ENCODE measurements around the gene PSG1. TPM values are rescaled to one million over a fixed set of nuclear protein-coding genes. Genes with fewer than 3 reads are reported as not detected.
"Not testable (repeated sequence)": the region's sequence is repeated elsewhere in the genome, so short reads cannot be mapped to it uniquely, and the experiment has no call there.

Gene PSG1
- total RNA-seq, 1 experiment from 2014 or later, result not detected

DNA sequence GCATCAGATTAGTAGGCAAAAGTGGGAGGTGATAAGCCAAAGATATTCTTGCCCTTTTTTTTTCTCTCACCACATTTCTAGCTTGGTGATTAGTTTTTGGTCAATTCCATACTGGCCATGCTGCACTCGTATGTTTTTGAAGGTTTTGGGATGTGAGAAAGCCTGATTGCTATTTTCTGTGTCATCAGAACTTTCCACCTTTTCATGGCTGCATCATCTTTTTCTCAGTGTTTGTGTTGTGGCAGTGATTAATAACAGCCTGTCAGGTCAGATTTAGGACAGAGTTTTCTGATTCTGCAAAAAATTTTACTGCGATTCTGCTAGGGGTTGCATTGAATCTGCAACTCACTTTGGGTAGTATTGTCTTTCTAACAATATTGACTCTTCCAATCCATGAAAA lies 32.9 kb downstream of the PSG1 start:
- in situ Hi-C loops (cut with HindIII; ENCODE audit: low pct_unique_long_range_greater_than_20kb, low sequenced_read_pairs), result no loop called here
- no peak for DNase-seq (ENCODE audit: low read depth)

DNA sequence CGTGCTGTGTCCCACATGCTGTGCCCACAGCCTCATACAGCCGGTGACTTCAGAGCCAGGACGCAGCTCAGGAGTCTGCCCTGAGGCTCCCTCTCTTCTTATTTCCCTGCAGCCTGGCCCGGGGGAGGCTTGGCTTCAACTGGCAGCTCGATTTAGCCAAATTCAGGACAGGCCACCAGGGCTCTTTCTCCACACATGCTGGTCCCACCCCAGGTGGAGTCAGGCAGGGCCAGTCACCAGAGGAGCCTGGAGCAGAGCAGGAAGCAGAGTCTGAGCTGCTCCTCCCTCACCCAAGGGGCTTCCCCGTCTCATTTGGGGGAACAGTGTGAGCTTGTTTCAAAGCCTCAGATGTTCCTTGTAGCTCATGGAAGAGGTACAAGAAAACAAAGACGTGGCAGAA lies 35.9 kb downstream of the PSG1 start:
- in situ Hi-C loops (cut with HindIII; ENCODE audit: low pct_unique_long_range_greater_than_20kb, low sequenced_read_pairs); DNase-seq (ENCODE audit: low read depth): not testable (repeated sequence)

GRCh38 chr19:42832746-42833442 lies 46.6 kb downstream of the PSG1 start:
- in situ Hi-C loops (cut with HindIII; ENCODE audit: low pct_unique_long_range_greater_than_20kb, low sequenced_read_pairs), result not testable (repeated sequence)
- DNase-seq (ENCODE audit: low read depth), result peak; percentile 37

GRCh38 chr19:42832023-42832680 lies 47.4 kb downstream of the PSG1 start:
- in situ Hi-C loops (cut with HindIII; ENCODE audit: low pct_unique_long_range_greater_than_20kb, low sequenced_read_pairs), result not testable (repeated sequence)

GRCh38 chr19:42831221-42832019 lies 48.1 kb downstream of the PSG1 start:
- in situ Hi-C loops (cut with HindIII; ENCODE audit: low pct_unique_long_range_greater_than_20kb, low sequenced_read_pairs), result no loop called here
- DNase-seq (ENCODE audit: low read depth), result peak; percentile 64

More at GRCh38 chr19:42832023-42832680, 47.4 kb downstream of the PSG1 start:
- DNase-seq (ENCODE audit: low read depth), result not testable (repeated sequence)

GRCh38 chr19:42821306-42821977 lies 58.1 kb downstream of the PSG1 start:
- in situ Hi-C loops (cut with HindIII; ENCODE audit: low pct_unique_long_range_greater_than_20kb, low sequenced_read_pairs), result not testable (repeated sequence)
- peak; percentile 74 for DNase-seq (ENCODE audit: low read depth)

GRCh38 chr19:42819960-42820650 lies 59.4 kb downstream of the PSG1 start:
- peak; percentile 12 for DNase-seq (ENCODE audit: low read depth)
- in situ Hi-C loops (cut with HindIII; ENCODE audit: low pct_unique_long_range_greater_than_20kb, low sequenced_read_pairs), result not testable (repeated sequence)

- no peak for DNase-seq (ENCODE audit: low read depth)
- in situ Hi-C loops (cut with HindIII; ENCODE audit: low pct_unique_long_range_greater_than_20kb, low sequenced_read_pairs), result no loop called here
These were observed 62.6 kb downstream of the PSG1 start for GRCh38 chr19:42816894-42817293.

Other genes with a start within 250 kb of the PSG1 start
- gene PSG3, start 139.2 kb downstream of the PSG1 start, total RNA-seq (2014; rRNA removed; shearing (Covaris generic); ENCODE audit: low replicate concordance), result not detected in 2 replicates
- not detected in 2 replicates for gene PSG8, start 114.0 kb downstream of the PSG1 start, total RNA-seq (2014; rRNA removed; shearing (Covaris generic); ENCODE audit: low replicate concordance)
- gene PSG6, start 38.2 kb upstream of the PSG1 start, total RNA-seq (2014; rRNA removed; shearing (Covaris generic); ENCODE audit: low replicate concordance), result not detected in 2 replicates
- gene PSG7, start 57.5 kb upstream of the PSG1 start, total RNA-seq (2014; rRNA removed; shearing (Covaris generic); ENCODE audit: low replicate concordance), result not detected in 2 replicates
- gene PSG11, start 146.8 kb upstream of the PSG1 start, total RNA-seq (2014; rRNA removed; shearing (Covaris generic); ENCODE audit: low replicate concordance), result not detected in 2 replicates
- not detected in 2 replicates for gene PSG2, start 203.0 kb upstream of the PSG1 start, total RNA-seq (2014; rRNA removed; shearing (Covaris generic); ENCODE audit: low replicate concordance)

All from Caki2 (cell line).